HepG2 (cell line): ENCODE data around the gene ESRP2. TPM values are rescaled to one million over a fixed set of nuclear protein-coding genes. Genes with fewer than 3 reads are reported as not detected.

Experiments
- CHD2 ChIP-seq: IDR thresholded peaks from 2 replicates; pipeline ENCODE4 v1.6.1; 2011; ENCODE audit warnings: low read depth, low read length, improper control_type of control experiment
- FOXK1 ChIP-seq: sonication (generic); formaldehyde crosslinking; IDR thresholded peaks from 2 replicates; pipeline ENCODE4 v1.4.0; 2020; ENCODE audit warnings: low read depth, missing genetic modification reagents, borderline replicate concordance
- GTF2F1 ChIP-seq: fragments of 150-350 bp; IDR thresholded peaks from 2 replicates; pipeline ENCODE4 v1.6.1; 2014; ENCODE audit warnings: low read length
- HNRNPL ChIP-seq: fragments of 200-400 bp; formaldehyde crosslinking; IDR thresholded peaks from 2 replicates; pipeline ENCODE4 v1.6.1; 2017; ENCODE audit warnings: mild to moderate bottlenecking, low read depth, low read length
- KDM5A ChIP-seq: fragments of 200-600 bp; sonication (generic); IDR thresholded peaks from 2 replicates; pipeline ENCODE4 v1.7.0; 2018; ENCODE audit warnings: antibody characterized with exemption, mild to moderate bottlenecking, low read length, borderline replicate concordance
- MBNL3 ChIP-seq: fragments of 250-450 bp; sonication (Bioruptor Pico); conservative IDR thresholded peaks from 2 replicates; pipeline ENCODE4 v1.8.0; 2022; ENCODE audit warnings: mild to moderate bottlenecking, inconsistent platforms
- MED13 ChIP-seq: sonication (generic); formaldehyde crosslinking; IDR thresholded peaks from 2 replicates; pipeline ENCODE4 v1.5.0; 2020; ENCODE audit warnings: missing genetic modification reagents
- MYC ChIP-seq: sonication (generic); formaldehyde crosslinking; IDR thresholded peaks from 2 replicates; pipeline ENCODE4 v1.9.0; 2021; ENCODE audit warnings: missing genetic modification reagents, borderline replicate concordance
- NFE2L1 ChIP-seq: sonication (generic); formaldehyde crosslinking; IDR thresholded peaks from 2 replicates; pipeline ENCODE4 v1.4.0; 2020; ENCODE audit warnings: missing genetic modification reagents, mild to moderate bottlenecking, borderline replicate concordance
- NFIC ChIP-seq: IDR thresholded peaks from 2 replicates; pipeline ENCODE4 v1.6.1; 2012; ENCODE audit warnings: mild to moderate bottlenecking, low read length, inconsistent platforms
- NR2C2 ChIP-seq: sonication (generic); formaldehyde crosslinking; IDR thresholded peaks from 2 replicates; pipeline ENCODE4 v1.4.0; 2020; ENCODE audit warnings: missing genetic modification reagents, mild to moderate bottlenecking, moderate library complexity, borderline replicate concordance
- PAWR ChIP-seq: sonication (generic); formaldehyde crosslinking; IDR thresholded peaks from 2 replicates; pipeline ENCODE4 v1.4.0; 2020; ENCODE audit warnings: missing genetic modification reagents, mild to moderate bottlenecking, borderline replicate concordance
- PTBP1 ChIP-seq: fragments of 200-400 bp; formaldehyde crosslinking; IDR thresholded peaks from 2 replicates; pipeline ENCODE4 v1.6.1; 2018; ENCODE audit warnings: low read length, low read depth; ENCODE audit not compliant: poor library complexity, severe bottlenecking
- SMARCE1 ChIP-seq: fragments of 450-650 bp; IDR thresholded peaks from 2 replicates; pipeline ENCODE4 v1.6.1; 2017; ENCODE audit warnings: borderline replicate concordance
- SOX6 ChIP-seq, 2 experiments: fragments of 450-650 bp in 1 of 2; sonication (generic) in 1 of 2; formaldehyde crosslinking in 1 of 2; IDR thresholded peaks; 2 replicates each; pipeline versions ENCODE4 v1.4.0 to v1.6.1; 2017 to 2020; ENCODE audit warnings: antibody characterized with exemption in 1 of 2, mild to moderate bottlenecking in 1 of 2, missing genetic modification reagents in 1 of 2
- TCF7L2 ChIP-seq: IDR thresholded peaks from 2 replicates; pipeline ENCODE4 v1.6.1; 2011; ENCODE audit warnings: mild to moderate bottlenecking, low read depth, low read length, moderate library complexity
- ZFP36 ChIP-seq: fragments of 150-350 bp; IDR thresholded peaks from 2 replicates; pipeline ENCODE4 v1.6.1; 2018; ENCODE audit warnings: borderline replicate concordance, low read length, low read depth; ENCODE audit not compliant: partially characterized antibody
- ZKSCAN5 ChIP-seq: sonication (generic); formaldehyde crosslinking; IDR thresholded peaks from 2 replicates; pipeline ENCODE4 v1.5.1; 2020; ENCODE audit warnings: mild to moderate bottlenecking, missing genetic modification reagents
- ZNF557 ChIP-seq: sonication (generic); formaldehyde crosslinking; IDR thresholded peaks from 2 replicates; pipeline ENCODE4 v1.4.0; 2020; ENCODE audit warnings: missing genetic modification reagents
- ZNF75D ChIP-seq: sonication (generic); formaldehyde crosslinking; IDR thresholded peaks from 2 replicates; pipeline ENCODE4 v1.8.1; 2023; ENCODE audit warnings: missing genetic modification reagents, mild to moderate bottlenecking, borderline replicate concordance
- polyA plus RNA-seq, 8 experiments: library from polyadenylated mRNA; depleted of rRNA in 3 of 8; stranded (reverse) in 7 of 8; unstranded in 1 of 8; fragments of >200 nt; fragmentation: Illumina TruSeq in 4 of 8; extraction: Trizol in 4 of 8; gene quantifications; 2 replicates each; pipeline versions ENCODE4 v1.2.1 to v1.2.3, GENCODE V29; 2011 to 2016; ENCODE audit warnings: low read depth in 4 of 8, missing spikeins in 1 of 8, mixed read lengths in 1 of 8; ENCODE audit not compliant: insufficient read depth in 1 of 8
- total RNA-seq, 5 experiments: library from RNA; depleted of rRNA; stranded (reverse); fragments of >200 nt; fragmentation: Illumina TruSeq; extraction: Trizol; gene quantifications; 2 replicates each; pipeline ENCODE4 v1.2.3, GENCODE V29; 2016; ENCODE audit warnings: low read depth in 1 of 5
- TF ChIP-seq, protein P1 (sequence below): IDR thresholded peaks from 2 replicates; pipeline ENCODE4 v1.4.0; 2020; ENCODE audit warnings: mild to moderate bottlenecking, missing genetic modification reagents
- TF ChIP-seq, protein P2 (sequence below): IDR thresholded peaks from 2 replicates; pipeline ENCODE4 v1.6.1; 2016
- TF ChIP-seq, protein P3 (sequence below): sonication (generic); formaldehyde crosslinking; IDR thresholded peaks from 2 replicates; pipeline ENCODE4 v1.8.0; 2022; ENCODE audit warnings: mild to moderate bottlenecking, missing genetic modification reagents; ENCODE audit not compliant: insufficient replicate concordance

ESRP2 gene
- total and polyA plus RNA-seq, 2 of the 13 experiments (the other 11 are each of a cell fraction or from before 2014, with no cell fraction given), result 21.1 to 32.4 TPM

DNA sequence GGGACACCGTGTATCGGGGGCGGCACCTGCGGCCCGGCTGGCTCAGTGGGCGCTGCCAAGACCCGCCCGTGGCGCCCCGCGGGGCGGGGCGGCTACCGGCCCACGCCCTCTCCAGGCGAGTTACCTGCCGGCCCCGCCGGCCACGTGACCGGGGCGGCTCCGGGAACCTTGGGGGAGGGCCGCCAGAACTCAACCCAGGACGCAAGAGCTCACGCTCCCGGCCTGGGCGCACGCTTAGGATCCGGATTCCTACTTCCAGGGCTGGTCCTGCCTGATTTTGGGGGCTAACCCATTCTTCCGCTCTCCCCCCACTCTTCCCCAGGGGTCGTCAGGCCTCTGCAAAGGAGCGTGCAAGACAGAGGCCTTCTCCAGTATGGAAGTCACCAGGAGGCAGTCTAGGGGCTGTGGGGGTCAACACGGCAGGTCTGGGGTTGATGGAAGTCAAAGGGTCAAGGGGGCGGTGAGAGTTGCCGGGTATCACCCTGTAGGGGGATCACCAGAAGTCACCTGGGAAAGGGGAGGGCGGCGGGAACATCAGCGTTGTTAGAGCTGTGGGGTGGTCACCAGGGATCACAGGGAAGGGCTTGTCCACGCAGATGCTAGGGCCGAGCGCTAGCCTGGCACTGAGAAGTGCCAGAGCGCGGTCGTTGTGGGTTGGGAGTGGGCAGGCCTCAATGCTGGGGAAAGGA, 354 bp upstream of the ESRP2 start (continued):
- TF ChIP-seq, protein P1, sequence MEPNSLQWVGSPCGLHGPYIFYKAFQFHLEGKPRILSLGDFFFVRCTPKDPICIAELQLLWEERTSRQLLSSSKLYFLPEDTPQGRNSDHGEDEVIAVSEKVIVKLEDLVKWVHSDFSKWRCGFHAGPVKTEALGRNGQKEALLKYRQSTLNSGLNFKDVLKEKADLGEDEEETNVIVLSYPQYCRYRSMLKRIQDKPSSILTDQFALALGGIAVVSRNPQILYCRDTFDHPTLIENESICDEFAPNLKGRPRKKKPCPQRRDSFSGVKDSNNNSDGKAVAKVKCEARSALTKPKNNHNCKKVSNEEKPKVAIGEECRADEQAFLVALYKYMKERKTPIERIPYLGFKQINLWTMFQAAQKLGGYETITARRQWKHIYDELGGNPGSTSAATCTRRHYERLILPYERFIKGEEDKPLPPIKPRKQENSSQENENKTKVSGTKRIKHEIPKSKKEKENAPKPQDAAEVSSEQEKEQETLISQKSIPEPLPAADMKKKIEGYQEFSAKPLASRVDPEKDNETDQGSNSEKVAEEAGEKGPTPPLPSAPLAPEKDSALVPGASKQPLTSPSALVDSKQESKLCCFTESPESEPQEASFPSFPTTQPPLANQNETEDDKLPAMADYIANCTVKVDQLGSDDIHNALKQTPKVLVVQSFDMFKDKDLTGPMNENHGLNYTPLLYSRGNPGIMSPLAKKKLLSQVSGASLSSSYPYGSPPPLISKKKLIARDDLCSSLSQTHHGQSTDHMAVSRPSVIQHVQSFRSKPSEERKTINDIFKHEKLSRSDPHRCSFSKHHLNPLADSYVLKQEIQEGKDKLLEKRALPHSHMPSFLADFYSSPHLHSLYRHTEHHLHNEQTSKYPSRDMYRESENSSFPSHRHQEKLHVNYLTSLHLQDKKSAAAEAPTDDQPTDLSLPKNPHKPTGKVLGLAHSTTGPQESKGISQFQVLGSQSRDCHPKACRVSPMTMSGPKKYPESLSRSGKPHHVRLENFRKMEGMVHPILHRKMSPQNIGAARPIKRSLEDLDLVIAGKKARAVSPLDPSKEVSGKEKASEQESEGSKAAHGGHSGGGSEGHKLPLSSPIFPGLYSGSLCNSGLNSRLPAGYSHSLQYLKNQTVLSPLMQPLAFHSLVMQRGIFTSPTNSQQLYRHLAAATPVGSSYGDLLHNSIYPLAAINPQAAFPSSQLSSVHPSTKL (CRISPR knock-in tag), result 0 out of 2 replicates have a peak, but pooled peaks have one; percentile 56
- TF ChIP-seq SOX6 (IDR thresholded peaks at IDR 0.05) (no peak), SOX6 (CRISPR knock-in tag; IDR thresholded peaks at IDR 0.05) (peak; percentile 62), ZNF557 (CRISPR knock-in tag) (0 out of 2 replicates have a peak, but pooled peaks have one; percentile 26), MYC (peak; percentile 76), MBNL3 (CRISPR knock-in tag) (no peak), KDM5A (no peak), CHD2 (no peak), PTBP1 (peak; percentile 27), TCF7L2 (no peak), SMARCE1 (no peak), HNRNPL (0 out of 2 replicates have a peak, but pooled peaks have one; percentile 47), NFE2L1 (CRISPR knock-in tag) (no peak), NFIC (no peak; the same call in 1 of the 2 replicates), PAWR (CRISPR knock-in tag) (0 out of 2 replicates have a peak, but pooled peaks have one; percentile 50), MED13 (0 out of 2 replicates have a peak, but pooled peaks have one; percentile 56), ZKSCAN5 (CRISPR knock-in tag) (0 out of 2 replicates have a peak, but pooled peaks have one; percentile 47), ZNF75D (CRISPR knock-in tag) (no peak), ZFP36 (no peak), FOXK1 (CRISPR knock-in tag) (no peak), NR2C2 (CRISPR knock-in tag) (0 out of 2 replicates have a peak, but pooled peaks have one; percentile 25), GTF2F1 (no peak)
- TF ChIP-seq, protein P2, sequence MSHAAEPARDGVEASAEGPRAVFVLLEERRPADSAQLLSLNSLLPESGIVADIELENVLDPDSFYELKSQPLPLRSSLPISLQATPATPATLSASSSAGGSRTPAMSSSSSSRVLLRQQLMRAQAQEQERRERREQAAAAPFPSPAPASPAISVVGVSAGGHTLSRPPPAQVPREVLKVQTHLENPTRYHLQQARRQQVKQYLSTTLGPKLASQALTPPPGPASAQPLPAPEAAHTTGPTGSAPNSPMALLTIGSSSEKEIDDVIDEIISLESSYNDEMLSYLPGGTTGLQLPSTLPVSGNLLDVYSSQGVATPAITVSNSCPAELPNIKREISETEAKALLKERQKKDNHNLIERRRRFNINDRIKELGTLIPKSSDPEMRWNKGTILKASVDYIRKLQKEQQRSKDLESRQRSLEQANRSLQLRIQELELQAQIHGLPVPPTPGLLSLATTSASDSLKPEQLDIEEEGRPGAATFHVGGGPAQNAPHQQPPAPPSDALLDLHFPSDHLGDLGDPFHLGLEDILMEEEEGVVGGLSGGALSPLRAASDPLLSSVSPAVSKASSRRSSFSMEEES (CRISPR knock-in tag), result peak; percentile 68
- TF ChIP-seq, protein P3, sequence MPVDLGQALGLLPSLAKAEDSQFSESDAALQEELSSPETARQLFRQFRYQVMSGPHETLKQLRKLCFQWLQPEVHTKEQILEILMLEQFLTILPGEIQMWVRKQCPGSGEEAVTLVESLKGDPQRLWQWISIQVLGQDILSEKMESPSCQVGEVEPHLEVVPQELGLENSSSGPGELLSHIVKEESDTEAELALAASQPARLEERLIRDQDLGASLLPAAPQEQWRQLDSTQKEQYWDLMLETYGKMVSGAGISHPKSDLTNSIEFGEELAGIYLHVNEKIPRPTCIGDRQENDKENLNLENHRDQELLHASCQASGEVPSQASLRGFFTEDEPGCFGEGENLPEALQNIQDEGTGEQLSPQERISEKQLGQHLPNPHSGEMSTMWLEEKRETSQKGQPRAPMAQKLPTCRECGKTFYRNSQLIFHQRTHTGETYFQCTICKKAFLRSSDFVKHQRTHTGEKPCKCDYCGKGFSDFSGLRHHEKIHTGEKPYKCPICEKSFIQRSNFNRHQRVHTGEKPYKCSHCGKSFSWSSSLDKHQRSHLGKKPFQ (CRISPR knock-in tag), result peak; percentile 69
